DND-41 (cell line): ENCODE data around the gene DHODH.

Experiments
- ATAC-seq: fragments of 200-7000 bp; cut with Tn5 transposase; 3 replicates; pipeline ENCODE4 v1.9.1; 2021; ENCODE audit warnings: low read depth; ENCODE audit not compliant: insufficient read depth
- DNase-seq: peaks from one replicate; pipeline ENCODE4 v3.0.0-alpha.2; 2020
- H2AFZ ChIP-seq: 2 replicates; pipeline ENCODE4 v1.6.0; 2012; ENCODE audit warnings: low read depth, low read length
- H3K27ac ChIP-seq: 2 replicates; pipeline ENCODE4 v1.5.1; 2012; ENCODE audit warnings: low read length, inconsistent platforms
- H3K27me3 ChIP-seq: fragments of 200-600 bp; sonication (generic); 2 replicates; pipeline ENCODE4 v1.6.0; 2012; ENCODE audit warnings: low read length, mild to moderate bottlenecking, inconsistent platforms; ENCODE audit not compliant: insufficient read depth, poor library complexity
- H3K36me3 ChIP-seq: 2 replicates; pipeline ENCODE4 v1.5.1; 2012; ENCODE audit warnings: low read length, inconsistent platforms; ENCODE audit not compliant: insufficient read depth
- H3K4me1 ChIP-seq: 2 replicates; pipeline ENCODE4 v1.5.1; 2012; ENCODE audit warnings: mild to moderate bottlenecking, low read length; ENCODE audit not compliant: insufficient read depth
- H3K4me2 ChIP-seq: 2 replicates; pipeline ENCODE4 v1.6.0; 2012; ENCODE audit warnings: mild to moderate bottlenecking, moderate library complexity, low read length, inconsistent platforms; ENCODE audit not compliant: insufficient read depth
- H3K4me3 ChIP-seq, 2 experiments: fragments of 200-600 bp in 1 of 2; shearing (Covaris generic) in 1 of 2; 2 replicates each; pipeline ENCODE4 v1.5.1; 2012 to 2016; ENCODE audit warnings: inconsistent platforms in 2 of 2, low read length in 2 of 2, mild to moderate bottlenecking in 2 of 2, low read depth in 1 of 2, moderate library complexity in 1 of 2
- H3K79me2 ChIP-seq: 2 replicates; pipeline ENCODE4 v1.6.0; 2012; ENCODE audit warnings: low read length, inconsistent platforms; ENCODE audit not compliant: insufficient read depth
- H3K9ac ChIP-seq: 2 replicates; pipeline ENCODE4 v1.6.0; 2012; ENCODE audit warnings: low read depth, mild to moderate bottlenecking, inconsistent platforms, low read length, moderate library complexity
- H3K9me3 ChIP-seq: 2 replicates; pipeline ENCODE4 v1.5.1; 2012; ENCODE audit warnings: low read length, moderate library complexity, mild to moderate bottlenecking, inconsistent platforms; ENCODE audit not compliant: insufficient read depth, severe bottlenecking
- H4K20me1 ChIP-seq: 2 replicates; pipeline ENCODE4 v1.6.0; 2012; ENCODE audit warnings: low read length; ENCODE audit not compliant: insufficient read depth
- CTCF ChIP-seq: IDR thresholded peaks from 2 replicates; pipeline ENCODE4 v1.5.1; 2012; ENCODE audit warnings: borderline replicate concordance, low read length, moderate library complexity, mild to moderate bottlenecking; ENCODE audit not compliant: poor library complexity, severe bottlenecking; ENCODE audit errors: extremely low read depth
- EZH2 ChIP-seq: IDR thresholded peaks from 3 replicates; pipeline ENCODE4 v1.6.1; 2012; ENCODE audit warnings: borderline replicate concordance, low read depth, mild to moderate bottlenecking, moderate library complexity, low read length, inconsistent platforms; ENCODE audit not compliant: severe bottlenecking

Gene DHODH

GRCh38 chr16:72012607-72013006 lies 4.1 kb downstream of the DHODH start:
- Histone ChIP-seq H4K20me1 (no peaks in the 10 kb centered on the region), H3K4me2 (no peak overlapping the region), H3K27ac (no peak overlapping the region), H2AFZ (no peak overlapping the region), H3K79me2 (peaks cover 21% of the 10 kb centered on the region), H3K27me3 (no peaks in the 10 kb centered on the region), H3K36me3 (peaks cover 49% of the 10 kb centered on the region; the same call in 1 of the 2 replicates), H3K9ac (no peak overlapping the region), H3K9me3 (no peaks in the 10 kb centered on the region), H3K4me3 (no peak overlapping the region), H3K4me1 (peaks cover 16% of the 10 kb centered on the region)
- DNase-seq (no peak), ATAC-seq (no peak)
- no peak for TF ChIP-seq CTCF
- no peak for TF ChIP-seq EZH2

DNA sequence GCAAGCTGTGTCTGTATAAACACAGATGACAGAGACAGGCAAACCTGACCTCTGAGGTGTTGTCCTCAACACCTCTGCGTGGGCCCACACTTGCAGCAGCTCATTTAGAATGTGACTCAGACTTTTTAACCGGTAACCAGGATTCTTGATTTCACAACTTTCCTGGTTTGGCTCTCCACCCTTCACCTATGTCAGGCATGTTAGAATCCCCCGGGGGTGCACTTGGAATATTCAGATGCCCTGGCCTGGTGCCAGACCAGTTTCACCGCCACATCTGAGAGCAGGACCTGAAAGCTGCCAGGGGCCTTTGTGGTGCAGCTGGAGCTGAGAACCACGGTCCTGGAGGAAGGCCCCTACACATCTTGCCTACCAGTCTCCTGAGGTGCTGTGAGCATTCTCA lies 4.8 kb downstream of the DHODH start:
- DNase-seq, result no peak
- H3K79me2 ChIP-seq, result peaks cover 21% of the 10 kb centered on the region
- peaks cover 55% of the 10 kb centered on the region for H3K36me3 ChIP-seq
- no peak overlapping the region for H3K9ac ChIP-seq
- H3K4me2 ChIP-seq, result no peak overlapping the region
- H3K9me3 ChIP-seq, result no peaks in the 10 kb centered on the region
- TF ChIP-seq EZH2 (no peak), CTCF (no peak)
- no peak overlapping the region for H3K27ac ChIP-seq
- no peak overlapping the region for H3K4me3 ChIP-seq
- no peaks in the 10 kb centered on the region for H3K27me3 ChIP-seq
- peaks cover 9% of the 10 kb centered on the region; the same call in 1 of the 2 replicates for H3K4me1 ChIP-seq
- H4K20me1 ChIP-seq, result no peaks in the 10 kb centered on the region
- no peak for ATAC-seq
- no peak overlapping the region for H2AFZ ChIP-seq

- peaks cover 9% of the 10 kb centered on the region; the same call in 1 of the 2 replicates for H3K4me1 ChIP-seq
- no peak overlapping the region for H3K4me2 ChIP-seq
- no peak overlapping the region for H3K27ac ChIP-seq
- no peaks in the 10 kb centered on the region for H3K9me3 ChIP-seq
- no peak overlapping the region for H3K9ac ChIP-seq
- no peaks in the 10 kb centered on the region for H4K20me1 ChIP-seq
- no peaks in the 10 kb centered on the region for H3K27me3 ChIP-seq
- no peak overlapping the region for H2AFZ ChIP-seq
- H3K4me3 ChIP-seq, result no peak overlapping the region
- H3K79me2 ChIP-seq, result peaks cover 16% of the 10 kb centered on the region
- H3K36me3 ChIP-seq, result peaks cover 60% of the 10 kb centered on the region
- no peak for TF ChIP-seq EZH2
- TF ChIP-seq CTCF, result no peak
- ATAC-seq (no peak), DNase-seq (no peak)
Observed at GRCh38 chr16:72013888-72014581, 5.5 kb downstream of the DHODH start.

DNA sequence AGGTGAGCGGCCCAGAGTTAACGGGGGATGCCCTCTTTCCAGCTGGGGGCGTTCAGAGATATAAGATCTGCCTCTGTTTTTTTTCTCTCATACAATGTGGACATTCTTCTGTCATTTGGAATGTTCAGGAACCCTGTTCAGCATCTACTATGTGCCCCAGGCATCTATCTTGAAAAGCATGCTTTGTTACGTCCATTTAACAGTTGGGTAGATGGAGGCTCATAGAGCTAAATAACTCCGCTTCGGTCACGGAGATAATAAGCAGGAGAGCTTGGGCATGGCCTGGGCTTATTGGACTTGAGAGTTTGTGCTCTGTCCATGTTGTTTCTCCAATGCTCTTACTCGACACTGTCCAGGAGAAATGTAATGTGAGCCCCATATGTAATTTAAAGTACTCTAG lies 6.1 kb downstream of the DHODH start:
- DNase-seq (no peak), ATAC-seq (no peak)
- no peak overlapping the region for H2AFZ ChIP-seq
- peaks cover 5% of the 10 kb centered on the region; the same call in 1 of the 2 replicates for H3K4me1 ChIP-seq
- H3K79me2 ChIP-seq, result peaks cover 12% of the 10 kb centered on the region; the same call in 1 of the 2 replicates
- H3K27me3 ChIP-seq, result no peaks in the 10 kb centered on the region
- no peaks in the 10 kb centered on the region for H4K20me1 ChIP-seq
- H3K4me2 ChIP-seq, result no peak overlapping the region
- H3K9ac ChIP-seq, result no peak overlapping the region
- H3K4me3 ChIP-seq, result no peak overlapping the region
- no peak for TF ChIP-seq CTCF
- no peak for TF ChIP-seq EZH2
- no peaks in the 10 kb centered on the region for H3K9me3 ChIP-seq
- H3K27ac ChIP-seq, result no peak overlapping the region
- peaks cover 60% of the 10 kb centered on the region for H3K36me3 ChIP-seq
